Skeletal muscle cell (primary cell): ENCODE measurements around the gene XBP1.
"Not testable (repeated sequence)": the region's sequence is repeated elsewhere in the genome, so short reads cannot be mapped to it uniquely, and the experiment has no call there.

Experiments used
- DNase-seq: peaks from one replicate; pipeline ENCODE4 v3.0.0-alpha.2; 2010; ENCODE audit warnings: low read depth
- H3K4me3 ChIP-seq: 2 replicates; pipeline ENCODE4 v1.5.1; 2011; ENCODE audit warnings: low read depth, mild to moderate bottlenecking, control low read depth, low read length, moderate library complexity

The XBP1 gene

GRCh38 chr22:28800308-28801041, at the start of gene XBP1:
Gene XBP1 (minus strand): TSS chr22:28800569.
- DNase-seq = peak; percentile 85

GRCh38 chr22:28846994-28847393, 46.6 kb upstream of the XBP1 start:
- H3K4me3 ChIP-seq = no peak overlapping the region
- no peak for DNase-seq

More at GRCh38 chr22:28800308-28801041, at the start of gene XBP1:
- H3K4me3 ChIP-seq = peak within 1 kb of the TSS; percentile 78

- not testable (repeated sequence) for DNase-seq, H3K4me3 ChIP-seq
Observed at GRCh38 chr22:28844277-28844676, 43.9 kb upstream of the XBP1 start.

GRCh38 chr22:28843633-28844032, 43.3 kb upstream of the XBP1 start:
- no peak for DNase-seq
- H3K4me3 ChIP-seq = no peak overlapping the region

- H3K4me3 ChIP-seq = no peak overlapping the region
- DNase-seq = no peak
Observed at GRCh38 chr22:28841111-28841510, 40.7 kb upstream of the XBP1 start.

GRCh38 chr22:28838971-28839370, 38.6 kb upstream of the XBP1 start:
- H3K4me3 ChIP-seq = no peak overlapping the region
- no peak for DNase-seq

GRCh38 chr22:28837640-28838039, 37.3 kb upstream of the XBP1 start:
- DNase-seq = no peak

GRCh38 chr22:28835630-28836189, 35.3 kb upstream of the XBP1 start:
- H3K4me3 ChIP-seq = no peak overlapping the region
- DNase-seq = no peak

More at GRCh38 chr22:28837640-28838039, 37.3 kb upstream of the XBP1 start:
- H3K4me3 ChIP-seq = no peak overlapping the region

- DNase-seq = no peak
- no peak overlapping the region for H3K4me3 ChIP-seq
Observed at GRCh38 chr22:28833276-28833923, 33.0 kb upstream of the XBP1 start.

- no peak overlapping the region for H3K4me3 ChIP-seq
- DNase-seq = no peak
Observed at GRCh38 chr22:28832731-28833130, 32.4 kb upstream of the XBP1 start.

- H3K4me3 ChIP-seq = no peak overlapping the region
- DNase-seq = no peak
Observed at GRCh38 chr22:28831140-28832072, 31.0 kb upstream of the XBP1 start.

GRCh38 chr22:28830441-28830840, 30.1 kb upstream of the XBP1 start:
- DNase-seq = no peak
- H3K4me3 ChIP-seq = no peak overlapping the region

GRCh38 chr22:28829358-28830181, 29.2 kb upstream of the XBP1 start:
- no peak overlapping the region for H3K4me3 ChIP-seq
- DNase-seq = peak; percentile 22

- no peak for DNase-seq
- H3K4me3 ChIP-seq = no peak overlapping the region
Observed at GRCh38 chr22:28826921-28827320, 26.6 kb upstream of the XBP1 start.

GRCh38 chr22:28826430-28826829, 26.1 kb upstream of the XBP1 start:
- H3K4me3 ChIP-seq, DNase-seq: not testable (repeated sequence)

GRCh38 chr22:28824455-28824854, 24.1 kb upstream of the XBP1 start:
- DNase-seq, H3K4me3 ChIP-seq: not testable (repeated sequence)

GRCh38 chr22:28822930-28823551, 22.7 kb upstream of the XBP1 start:
- H3K4me3 ChIP-seq = no peak overlapping the region
- DNase-seq = no peak

- no peak overlapping the region for H3K4me3 ChIP-seq
Observed at GRCh38 chr22:28821452-28821851, 21.1 kb upstream of the XBP1 start.

More at GRCh38 chr22:28821452-28821851, 21.1 kb upstream of the XBP1 start:
- DNase-seq = no peak
